OCI-LY7 (cell line): ENCODE results near the gene ARL15. TPM values are rescaled to one million over a fixed set of nuclear protein-coding genes. Genes with fewer than 3 reads are reported as not detected.

Source experiments
- BruUV-seq: library from RNA; stranded (reverse); fragments of 400-500 nt; replicated peaks from 2 replicates; lab custom pipeline; 2021; lab: Mats Ljungman, UMichigan
- CTCF ChIA-PET: fragments of 300-600 bp; sonication (Branson Sonifier 250); formaldehyde crosslinking; loops from one replicate; lab custom pipeline; 2022; ENCODE audit warnings: antibody characterized with exemption; ENCODE audit not compliant: unreplicated experiment; lab: Charles Lee
- POLR2A ChIA-PET: fragments of 300-600 bp; sonication (Branson Sonifier 250); formaldehyde crosslinking; loops from one replicate; lab custom pipeline; 2022; ENCODE audit warnings: antibody characterized with exemption; lab: Charles Lee
- DNase-seq: peaks from one replicate; pipeline ENCODE4 v3.0.0-alpha.2; 2015; ENCODE audit warnings: low spot score
- H2AFZ ChIP-seq: fragments of 200-600 bp; sonication (generic), shearing (Covaris generic); 2 replicates; pipeline ENCODE4 v1.6.1; 2014; ENCODE audit warnings: mild to moderate bottlenecking, antibody characterized with exemption, low read length, moderate library complexity
- H3K27ac ChIP-seq: fragments of 200-600 bp; sonication (generic); 2 replicates; pipeline ENCODE4 v1.5.1; 2014; ENCODE audit warnings: mixed run types, low read depth, mild to moderate bottlenecking, moderate library complexity, low read length, inconsistent platforms; ENCODE audit not compliant: poor library complexity, severe bottlenecking
- H3K36me3 ChIP-seq: fragments of 200-600 bp; sonication (generic); 2 replicates; pipeline ENCODE4 v1.6.1; 2014; ENCODE audit warnings: mild to moderate bottlenecking, antibody characterized with exemption, low read length, moderate library complexity, mixed read lengths; ENCODE audit not compliant: insufficient read depth
- H3K4me1 ChIP-seq: fragments of 200-600 bp; sonication (generic); 2 replicates; pipeline ENCODE4 v1.5.1; 2014; ENCODE audit warnings: mild to moderate bottlenecking, low read length; ENCODE audit not compliant: insufficient read depth, poor library complexity, severe bottlenecking
- H3K4me2 ChIP-seq: fragments of 200-600 bp; sonication (generic); 2 replicates; pipeline ENCODE4 v1.6.1; 2014; ENCODE audit warnings: mild to moderate bottlenecking, low read length
- H3K4me3 ChIP-seq: fragments of 200-600 bp; sonication (generic); 2 replicates; pipeline ENCODE4 v1.5.1; 2014; ENCODE audit warnings: mild to moderate bottlenecking, low read depth, low read length; ENCODE audit not compliant: poor library complexity, severe bottlenecking
- H3K79me2 ChIP-seq: fragments of 200-600 bp; sonication (generic); 2 replicates; pipeline ENCODE4 v1.6.1; 2016; ENCODE audit warnings: low read depth, mild to moderate bottlenecking, low read length, moderate library complexity, mixed read lengths; ENCODE audit not compliant: insufficient read depth
- H3K9me2 ChIP-seq: fragments of 200-600 bp; sonication (generic); 2 replicates; pipeline ENCODE4 v1.6.1; 2016; ENCODE audit warnings: mild to moderate bottlenecking, low read length, mixed read lengths; ENCODE audit not compliant: insufficient read depth
- H3K9me3 ChIP-seq: fragments of 200-600 bp; sonication (generic); 2 replicates; pipeline ENCODE4 v1.6.1; 2014; ENCODE audit warnings: mild to moderate bottlenecking, mixed run types, low read length, mixed read lengths
- H4K20me1 ChIP-seq: fragments of 200-600 bp; sonication (generic); 2 replicates; pipeline ENCODE4 v1.6.1; 2014; ENCODE audit warnings: mild to moderate bottlenecking, antibody characterized with exemption, low read length, moderate library complexity, mixed read lengths; ENCODE audit not compliant: insufficient read depth
- EZH2phosphoT487 ChIP-seq: fragments of 200-600 bp; sonication (generic); IDR thresholded peaks from 2 replicates; pipeline ENCODE4 v1.6.1; 2018; ENCODE audit warnings: low read depth, borderline replicate concordance, mild to moderate bottlenecking, mixed run types, antibody characterized with exemption, low read length, moderate library complexity, mixed read lengths
- intact Hi-C: fragments of 100-400 bp; cut with micrococcal nuclease; formaldehyde crosslinking; loops from one replicate; pipeline ENCODE4 v1.10.0; 2022; ENCODE audit not compliant: unreplicated experiment
- total RNA-seq, 2 experiments: library from RNA; depleted of rRNA in 1 of 2; stranded (reverse); fragments of >200 nt in 1 of 2; shearing (Covaris generic) in 1 of 2; gene quantifications; 2 replicates each; pipeline ENCODE4 v1.2.3, GENCODE V29; 2014 to 2022
- TF ChIP-seq, protein P1 (sequence below): fragments of 200-600 bp; sonication (generic); conservative IDR thresholded peaks from 2 replicates; pipeline ENCODE4 v1.5.1; 2014; ENCODE audit warnings: mild to moderate bottlenecking, antibody characterized with exemption, low read length, moderate library complexity, mixed read lengths

Gene ARL15
- total RNA-seq, 2 experiments from 2014 or later = 18.8 to 24.4 TPM

DNA sequence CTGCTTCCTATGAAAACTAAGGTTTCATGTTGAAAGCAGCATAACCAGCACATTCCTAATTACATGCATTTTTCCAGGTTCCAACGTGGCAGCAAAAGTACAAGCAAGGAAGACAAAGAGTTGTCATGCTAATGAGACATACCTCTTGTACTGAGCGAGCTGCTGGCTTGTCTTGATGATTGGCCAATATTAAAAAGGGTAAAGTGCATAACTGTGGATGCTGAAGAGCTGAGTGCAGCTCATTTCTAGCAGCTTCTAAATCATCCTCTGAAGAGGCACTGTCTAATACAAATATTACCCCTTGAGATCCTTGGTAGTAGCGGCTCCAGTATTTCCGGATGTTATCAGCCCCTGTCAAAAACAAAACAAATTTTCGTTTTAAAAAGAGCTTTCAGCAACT, 197.3 kb downstream of the ARL15 start:
- no peak for TF ChIP-seq EZH2phosphoT487
- TF ChIP-seq, protein P1, sequence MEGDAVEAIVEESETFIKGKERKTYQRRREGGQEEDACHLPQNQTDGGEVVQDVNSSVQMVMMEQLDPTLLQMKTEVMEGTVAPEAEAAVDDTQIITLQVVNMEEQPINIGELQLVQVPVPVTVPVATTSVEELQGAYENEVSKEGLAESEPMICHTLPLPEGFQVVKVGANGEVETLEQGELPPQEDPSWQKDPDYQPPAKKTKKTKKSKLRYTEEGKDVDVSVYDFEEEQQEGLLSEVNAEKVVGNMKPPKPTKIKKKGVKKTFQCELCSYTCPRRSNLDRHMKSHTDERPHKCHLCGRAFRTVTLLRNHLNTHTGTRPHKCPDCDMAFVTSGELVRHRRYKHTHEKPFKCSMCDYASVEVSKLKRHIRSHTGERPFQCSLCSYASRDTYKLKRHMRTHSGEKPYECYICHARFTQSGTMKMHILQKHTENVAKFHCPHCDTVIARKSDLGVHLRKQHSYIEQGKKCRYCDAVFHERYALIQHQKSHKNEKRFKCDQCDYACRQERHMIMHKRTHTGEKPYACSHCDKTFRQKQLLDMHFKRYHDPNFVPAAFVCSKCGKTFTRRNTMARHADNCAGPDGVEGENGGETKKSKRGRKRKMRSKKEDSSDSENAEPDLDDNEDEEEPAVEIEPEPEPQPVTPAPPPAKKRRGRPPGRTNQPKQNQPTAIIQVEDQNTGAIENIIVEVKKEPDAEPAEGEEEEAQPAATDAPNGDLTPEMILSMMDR = no peak
- Histone ChIP-seq H3K4me2 (no peak overlapping the region), H3K4me3 (no peak overlapping the region), H3K9me2 (no peaks in the 10 kb centered on the region), H3K79me2 (no peaks in the 10 kb centered on the region), H2AFZ (no peak overlapping the region), H3K27ac (no peak overlapping the region), H3K36me3 (no peaks in the 10 kb centered on the region), H3K9me3 (no peaks in the 10 kb centered on the region), H3K4me1 (no peaks in the 10 kb centered on the region), H4K20me1 (peaks cover 4% of the 10 kb centered on the region; the same call in 1 of the 2 replicates)
- no peak for DNase-seq
- intact Hi-C loops = no loop called here
- ChIA-PET POLR2A (interaction anchor here (0.5 to 1.6 kb wide), 4 partner anchors 32 to 632 kb away, joined by 3 to 5 read pairs (median 4); no protein-coding TSS in a partner anchor), CTCF (no interaction called here)
- BruUV-seq = no TSS peak

DNA sequence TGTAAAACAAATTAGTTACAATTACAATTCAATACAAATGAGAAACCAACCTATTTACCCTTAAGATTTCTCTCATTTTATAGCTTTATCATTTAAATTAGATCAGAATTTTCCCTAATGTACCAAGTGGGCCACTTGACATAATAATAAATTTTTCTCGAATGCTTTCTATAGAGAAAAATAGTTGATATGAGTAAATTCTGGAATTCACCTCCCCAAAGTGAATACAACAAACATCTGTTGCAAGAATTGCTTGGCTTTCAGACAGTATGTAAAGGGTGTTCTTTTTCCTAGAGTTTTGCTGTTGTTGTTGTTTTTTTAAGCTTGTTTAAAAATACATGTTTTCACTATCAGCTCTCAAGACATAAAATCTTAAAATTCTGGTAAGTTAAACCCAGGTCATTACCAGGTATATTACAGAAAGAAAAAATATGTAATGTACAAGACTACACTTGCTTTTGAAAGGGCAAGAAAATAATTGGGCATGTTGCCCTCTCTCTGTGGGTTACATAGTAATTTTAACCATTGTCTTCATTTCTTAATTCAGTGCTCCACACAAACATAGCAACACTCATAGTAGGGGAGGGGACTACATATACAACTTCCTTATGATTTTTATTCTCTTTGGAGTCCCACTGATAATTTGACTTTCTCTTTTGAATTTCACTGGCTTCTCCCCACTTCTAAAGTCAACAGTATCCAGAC, 200.6 kb downstream of the ARL15 start:
- ChIA-PET CTCF (no interaction called here), POLR2A (interaction anchor here (0.6 kb wide), 1 partner anchor 13 kb away, joined by 3 read pairs; no protein-coding TSS in a partner anchor)
- H3K27ac ChIP-seq = no peak overlapping the region
- H3K79me2 ChIP-seq = no peaks in the 10 kb centered on the region
- no peak overlapping the region for H2AFZ ChIP-seq
- intact Hi-C loops = no loop called here
- BruUV-seq = no TSS peak
- H3K9me2 ChIP-seq = no peaks in the 10 kb centered on the region
- H3K9me3 ChIP-seq = no peaks in the 10 kb centered on the region
- no peak overlapping the region for H3K4me2 ChIP-seq
- no peaks in the 10 kb centered on the region for H3K4me1 ChIP-seq
- no peaks in the 10 kb centered on the region for H4K20me1 ChIP-seq
- H3K36me3 ChIP-seq = no peaks in the 10 kb centered on the region; the same call in 1 of the 2 replicates
- no peak overlapping the region for H3K4me3 ChIP-seq
- no peak for DNase-seq
- TF ChIP-seq EZH2phosphoT487 = no peak
- TF ChIP-seq, protein P1 = no peak

DNA sequence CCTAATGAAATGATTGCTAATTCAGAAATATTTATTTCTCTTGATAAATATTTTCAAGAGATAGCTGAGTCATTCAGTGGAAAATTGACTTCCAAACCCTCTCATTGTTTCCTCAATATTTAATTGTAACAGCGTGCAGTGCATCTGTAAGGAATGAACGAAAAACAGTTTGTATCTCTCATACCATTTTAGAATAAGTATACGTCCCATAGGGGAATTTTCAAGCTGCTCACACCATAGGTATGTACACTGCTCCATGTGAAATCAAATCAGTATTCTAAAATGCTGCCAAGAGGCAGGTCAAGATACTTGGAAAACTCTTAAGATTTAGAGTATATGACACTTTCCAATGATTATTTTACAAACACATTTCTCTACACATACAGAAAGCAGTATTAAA, 202.2 kb downstream of the ARL15 start:
- Histone ChIP-seq H3K4me3 (no peak overlapping the region), H2AFZ (no peak overlapping the region), H3K9me3 (no peaks in the 10 kb centered on the region), H3K4me1 (no peaks in the 10 kb centered on the region), H3K27ac (no peak overlapping the region), H3K4me2 (no peak overlapping the region), H3K9me2 (no peaks in the 10 kb centered on the region), H4K20me1 (no peaks in the 10 kb centered on the region), H3K79me2 (no peaks in the 10 kb centered on the region), H3K36me3 (no peaks in the 10 kb centered on the region; the same call in 1 of the 2 replicates)
- no peak for DNase-seq
- CTCF ChIA-PET = no interaction called here
- POLR2A ChIA-PET = interaction anchor here (0.7 to 1.3 kb wide), 4 partner anchors 9 to 1739 kb away, joined by 3 to 5 read pairs (median 3); no protein-coding TSS in a partner anchor
- TF ChIP-seq EZH2phosphoT487 = no peak
- TF ChIP-seq, protein P1 = no peak
- no TSS peak for BruUV-seq
- intact Hi-C loops = no loop called here
